ENCODE results near the gene LDLRAD2.

Gene LDLRAD2

DNA sequence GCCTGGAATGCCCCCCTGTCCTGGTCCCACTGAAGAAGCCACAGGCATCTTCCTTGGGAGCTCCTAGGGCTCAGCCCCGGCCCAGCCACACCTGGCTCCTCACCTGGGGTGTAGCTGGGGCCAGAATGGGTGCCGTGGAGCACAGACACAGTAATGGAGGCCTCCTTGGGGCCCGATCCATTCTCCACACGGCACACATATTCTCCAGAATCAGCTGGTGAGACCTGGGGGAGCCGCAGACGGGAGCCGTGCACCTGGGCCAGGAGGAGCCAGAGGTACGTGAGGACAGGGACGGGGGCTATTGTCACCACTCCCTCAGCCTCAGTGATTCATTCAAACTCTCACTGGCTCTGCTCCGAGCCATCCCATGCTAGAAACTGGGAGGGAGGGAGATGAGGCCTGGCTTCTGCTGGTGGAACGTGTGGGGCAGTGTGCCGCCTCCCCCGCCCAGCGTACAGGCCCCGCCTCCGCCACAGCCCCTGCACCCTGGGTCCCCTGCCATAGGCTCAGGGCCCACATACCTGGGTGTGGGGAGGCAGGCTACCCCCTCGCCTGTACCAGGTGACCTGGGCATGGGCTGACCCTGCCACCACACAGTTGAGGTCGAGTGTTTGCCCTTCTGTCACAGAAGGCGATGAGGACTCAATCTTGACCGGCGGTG lies 42.2 kb downstream of the LDLRAD2 start:
- TF ChIP-seq EZH2 (optimal IDR thresholded peaks at IDR 0.05; ENCODE audit: low read depth, low read length) (no peak), CTCF (IDR thresholded peaks at IDR 0.05; ENCODE audit: low read length) (no peak), EZH2phosphoT487 (IDR thresholded peaks at IDR 0.05; ENCODE audit: low read length) (no peak)
- no peaks in the 10 kb centered on the region for H3F3A ChIP-seq (ENCODE audit: insufficient read depth, low read length)
- H3K9ac ChIP-seq (ENCODE audit: low read length): no peak overlapping the region

GRCh38 chr1:21854751-21855131 lies 42.7 kb downstream of the LDLRAD2 start:
- no peak overlapping the region for H3K4me3 ChIP-seq (ENCODE audit: low read length)
- H3K27me3 ChIP-seq (replicated peaks; ENCODE audit: insufficient read depth, low read length): no peaks in the 10 kb centered on the region
- no peak overlapping the region for H3K9ac ChIP-seq (ENCODE audit: low read length)
- no peak for DNase-seq
- no peaks in the 10 kb centered on the region for H3K79me2 ChIP-seq (ENCODE audit: low read length)
- H3K27ac ChIP-seq (ENCODE audit: low read length): no peak overlapping the region
- no peaks in the 10 kb centered on the region for H3F3A ChIP-seq (ENCODE audit: insufficient read depth, low read length)
- no peak for TF ChIP-seq EZH2 (optimal IDR thresholded peaks at IDR 0.05; ENCODE audit: low read depth, low read length)
- H3K4me2 ChIP-seq (ENCODE audit: low read depth, low read length): no peak overlapping the region
- no peaks in the 10 kb centered on the region for H3K9me3 ChIP-seq (replicated peaks; ENCODE audit: insufficient read depth, low read length)
- H3K36me3 ChIP-seq (replicated peaks; ENCODE audit: insufficient read depth, low read length): no peaks in the 10 kb centered on the region
- H4K20me1 ChIP-seq (ENCODE audit: insufficient read depth, low read length): no peaks in the 10 kb centered on the region
- no peak overlapping the region for H2AFZ ChIP-seq (ENCODE audit: low read length)
- no peaks in the 10 kb centered on the region for H3K4me1 ChIP-seq (ENCODE audit: low read length)
- H3K9me2 ChIP-seq (replicated peaks; ENCODE audit: insufficient read depth, low read length): no peaks in the 10 kb centered on the region

More for the DNA sequence above, 42.2 kb downstream of the LDLRAD2 start:
- H3K36me3 ChIP-seq (replicated peaks; ENCODE audit: insufficient read depth, low read length): no peaks in the 10 kb centered on the region
- H2AFZ ChIP-seq (ENCODE audit: low read length): no peak overlapping the region
- no peaks in the 10 kb centered on the region for H3K9me2 ChIP-seq (replicated peaks; ENCODE audit: insufficient read depth, low read length)
- no peaks in the 10 kb centered on the region for H4K20me1 ChIP-seq (ENCODE audit: insufficient read depth, low read length)
- H3K4me3 ChIP-seq (ENCODE audit: low read length): no peak overlapping the region
- H3K27me3 ChIP-seq (replicated peaks; ENCODE audit: insufficient read depth, low read length): no peaks in the 10 kb centered on the region
- no peak overlapping the region for H3K4me2 ChIP-seq (ENCODE audit: low read depth, low read length)
- no peaks in the 10 kb centered on the region for H3K79me2 ChIP-seq (ENCODE audit: low read length)
- no peaks in the 10 kb centered on the region for H3K9me3 ChIP-seq (replicated peaks; ENCODE audit: insufficient read depth, low read length)
- no peak overlapping the region for H3K27ac ChIP-seq (ENCODE audit: low read length)
- DNase-seq: no peak
- H3K4me1 ChIP-seq (ENCODE audit: low read length): no peaks in the 10 kb centered on the region

GRCh38 chr1:21855257-21856096 lies 43.4 kb downstream of the LDLRAD2 start:
- Histone ChIP-seq H3K9ac (ENCODE audit: low read length) (no peak overlapping the region), H3K79me2 (ENCODE audit: low read length) (no peaks in the 10 kb centered on the region), H3K9me2 (replicated peaks; ENCODE audit: insufficient read depth, low read length) (no peaks in the 10 kb centered on the region), H3F3A (ENCODE audit: insufficient read depth, low read length) (no peaks in the 10 kb centered on the region), H3K4me2 (ENCODE audit: low read depth, low read length) (no peak overlapping the region), H3K27me3 (replicated peaks; ENCODE audit: insufficient read depth, low read length) (no peaks in the 10 kb centered on the region), H3K27ac (ENCODE audit: low read length) (no peak overlapping the region), H2AFZ (ENCODE audit: low read length) (no peak overlapping the region), H3K4me1 (ENCODE audit: low read length) (no peaks in the 10 kb centered on the region), H3K4me3 (ENCODE audit: low read length) (no peak overlapping the region), H4K20me1 (ENCODE audit: insufficient read depth, low read length) (no peaks in the 10 kb centered on the region), H3K36me3 (replicated peaks; ENCODE audit: insufficient read depth, low read length) (no peaks in the 10 kb centered on the region), H3K9me3 (replicated peaks; ENCODE audit: insufficient read depth, low read length) (no peaks in the 10 kb centered on the region)
- DNase-seq: no peak
- no peak for TF ChIP-seq CTCF (IDR thresholded peaks at IDR 0.05; ENCODE audit: low read length)
- TF ChIP-seq EZH2phosphoT487 (IDR thresholded peaks at IDR 0.05; ENCODE audit: low read length): no peak
- TF ChIP-seq EZH2 (optimal IDR thresholded peaks at IDR 0.05; ENCODE audit: low read depth, low read length): no peak

Measured in MM.1S (cell line).